GM21526 (cell line): Measurements from ENCODE around the gene RSPO3.
"Not testable (repeated sequence)": the region's sequence is repeated elsewhere in the genome, so short reads cannot be mapped to it uniquely, and the experiment has no call there.

Experiments
- ATAC-seq: cut with Tn5 transposase; IDR thresholded peaks from one replicate; pipeline ENCODE4 v1.9.1; 2021; ENCODE audit warnings: moderate library complexity; ENCODE audit not compliant: unreplicated experiment, low FRiP score

RSPO3 gene, protein sequence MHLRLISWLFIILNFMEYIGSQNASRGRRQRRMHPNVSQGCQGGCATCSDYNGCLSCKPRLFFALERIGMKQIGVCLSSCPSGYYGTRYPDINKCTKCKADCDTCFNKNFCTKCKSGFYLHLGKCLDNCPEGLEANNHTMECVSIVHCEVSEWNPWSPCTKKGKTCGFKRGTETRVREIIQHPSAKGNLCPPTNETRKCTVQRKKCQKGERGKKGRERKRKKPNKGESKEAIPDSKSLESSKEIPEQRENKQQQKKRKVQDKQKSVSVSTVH

DNA sequence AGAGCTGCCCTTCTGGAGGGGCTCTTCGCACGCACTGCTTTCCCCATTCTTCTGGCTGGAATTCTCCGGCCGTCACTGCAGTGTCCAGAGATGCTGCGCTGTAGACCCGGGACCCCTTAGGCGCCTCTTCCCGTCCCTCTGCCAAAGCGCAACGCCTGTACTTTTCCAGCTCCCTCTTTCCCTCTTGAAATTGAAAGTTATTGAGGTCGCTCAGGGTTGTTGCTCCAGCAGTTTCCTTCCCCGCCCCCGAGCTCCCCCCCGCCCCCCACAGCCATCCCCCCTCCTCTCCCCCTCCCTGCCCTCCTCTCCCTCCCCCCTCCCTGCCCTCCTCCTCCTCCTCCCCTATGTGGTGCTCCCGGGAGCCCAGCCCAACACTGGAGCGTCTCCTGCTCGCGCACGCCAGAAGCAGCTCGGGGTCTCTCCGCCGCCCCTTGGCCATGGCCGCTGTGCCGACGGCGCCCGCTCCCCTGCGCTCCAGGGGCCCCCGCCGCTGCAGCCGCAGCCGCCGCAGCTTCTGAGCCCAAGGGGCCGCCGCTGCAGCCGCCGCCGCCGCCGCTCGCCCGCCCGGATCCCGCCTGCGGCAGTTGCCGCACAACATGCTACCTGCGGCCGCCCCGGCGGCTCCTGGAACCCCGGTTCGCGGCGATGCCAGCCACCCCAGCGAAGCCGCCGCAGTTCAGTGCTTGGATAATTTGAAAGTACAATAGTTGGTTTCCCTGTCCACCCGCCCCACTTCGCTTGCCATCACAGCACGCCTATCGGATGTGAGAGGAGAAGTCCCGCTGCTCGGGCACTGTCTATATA is at the start of gene RSPO3:
Gene RSPO3, plus strand, starts transcription at position 374 of the 804 bp plus-strand sequence. CDS start 522 bp downstream, outside the sequence.
- peak; percentile 26 for ATAC-seq

DNA sequence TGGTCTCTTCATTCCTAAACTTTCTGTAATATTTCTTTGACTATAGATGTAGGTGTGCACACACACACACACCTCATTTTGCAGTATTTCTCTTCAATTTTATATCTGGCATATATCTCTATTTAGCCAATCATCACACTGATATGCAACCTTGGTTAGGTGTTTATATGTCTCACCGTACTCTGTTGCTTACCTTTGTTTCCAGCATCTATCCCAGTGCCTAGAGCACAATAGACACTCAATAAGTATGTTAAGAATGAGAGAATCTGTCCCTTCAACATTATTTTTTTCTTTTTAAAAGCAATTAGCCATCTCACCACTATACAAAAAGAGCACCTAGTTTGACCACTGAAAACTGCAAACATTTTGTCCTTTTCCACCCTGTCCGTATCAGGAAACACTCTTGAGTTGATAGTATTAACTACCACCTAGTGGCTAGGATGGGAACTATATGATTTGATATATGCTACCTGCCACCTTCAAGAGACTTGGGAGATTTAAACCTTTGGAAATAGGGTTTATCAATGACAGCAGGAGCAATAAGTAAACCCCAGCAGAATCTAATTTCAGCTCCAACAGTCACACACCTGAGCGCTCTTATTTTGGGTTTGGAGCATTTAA is 48.7 kb upstream of the RSPO3 start:
- ATAC-seq: peak; percentile 87

DNA sequence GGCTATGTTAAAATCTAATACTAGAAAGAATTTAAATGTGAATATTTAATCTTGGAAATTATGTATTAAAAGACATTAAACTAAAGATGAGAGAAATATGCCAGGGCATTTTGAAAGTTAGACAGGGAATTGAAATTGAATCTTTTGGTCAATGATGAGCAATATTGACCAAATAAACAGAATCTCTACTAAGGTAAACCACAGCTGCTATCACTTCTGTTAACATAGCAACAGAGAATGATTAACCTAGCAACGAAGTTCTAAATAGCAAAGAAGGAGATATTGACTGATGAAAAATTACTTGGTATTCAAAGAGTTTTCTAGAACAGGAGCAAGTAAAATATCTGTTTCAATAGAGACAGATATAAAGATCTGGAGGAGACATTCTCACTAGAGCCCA is 45.2 kb upstream of the RSPO3 start:
- no peak for ATAC-seq

DNA sequence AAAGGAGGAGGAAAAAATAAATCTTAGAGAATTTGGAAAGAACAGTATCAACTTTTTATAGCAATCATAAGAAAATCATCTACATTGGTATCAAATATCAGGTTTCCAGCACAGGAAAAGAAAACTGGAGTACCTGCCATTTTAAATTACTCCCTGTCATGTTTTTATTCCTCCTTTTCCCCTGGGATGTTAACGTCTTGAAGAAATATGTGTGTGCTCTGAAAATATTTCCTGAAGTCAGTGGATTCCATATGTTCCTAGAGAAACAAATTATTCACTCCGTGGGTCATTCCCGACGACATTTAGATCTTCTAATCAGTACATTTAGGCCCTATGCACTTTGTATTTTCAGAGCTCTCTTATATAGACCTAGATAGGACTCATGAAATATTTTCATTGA is 42.0 kb upstream of the RSPO3 start:
- no peak for ATAC-seq

DNA sequence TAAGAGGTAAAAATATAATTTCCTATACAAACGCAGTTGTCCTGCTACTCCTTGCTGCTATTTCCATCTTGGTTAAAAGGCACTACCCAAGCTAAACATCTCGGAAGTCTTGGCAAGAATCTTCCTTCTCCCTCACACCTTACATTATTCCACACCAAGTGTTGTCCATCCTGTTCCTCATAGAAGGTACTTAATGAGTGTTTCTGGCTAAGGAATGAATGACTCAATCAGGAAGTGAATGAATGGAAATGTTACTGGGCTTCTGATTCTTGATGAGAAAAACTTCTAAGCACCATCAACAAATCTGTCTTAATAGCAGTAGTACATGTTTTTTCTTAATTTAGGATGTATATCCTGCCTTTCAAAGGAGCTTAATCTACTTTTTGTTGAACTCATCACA is 40.6 kb upstream of the RSPO3 start:
- ATAC-seq: no peak

DNA sequence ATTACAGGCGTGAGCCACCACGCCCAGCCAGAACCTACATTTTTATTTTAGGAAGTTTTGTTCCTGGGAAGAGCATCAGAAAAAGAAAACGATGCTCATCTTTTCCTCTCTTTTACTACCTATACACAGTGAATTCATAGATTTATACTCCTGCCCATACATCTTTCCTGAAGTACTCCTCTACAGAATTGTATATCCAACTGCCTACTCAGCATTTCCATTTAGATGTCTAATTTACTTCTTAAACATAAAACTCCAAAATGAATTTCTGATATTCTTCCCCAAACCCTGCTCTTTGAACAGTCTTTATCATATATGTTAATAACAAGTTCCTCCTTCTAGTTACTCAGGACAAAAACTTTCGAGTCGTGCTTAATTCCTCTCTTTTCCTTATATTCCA is 39.8 kb upstream of the RSPO3 start:
- no peak for ATAC-seq

DNA sequence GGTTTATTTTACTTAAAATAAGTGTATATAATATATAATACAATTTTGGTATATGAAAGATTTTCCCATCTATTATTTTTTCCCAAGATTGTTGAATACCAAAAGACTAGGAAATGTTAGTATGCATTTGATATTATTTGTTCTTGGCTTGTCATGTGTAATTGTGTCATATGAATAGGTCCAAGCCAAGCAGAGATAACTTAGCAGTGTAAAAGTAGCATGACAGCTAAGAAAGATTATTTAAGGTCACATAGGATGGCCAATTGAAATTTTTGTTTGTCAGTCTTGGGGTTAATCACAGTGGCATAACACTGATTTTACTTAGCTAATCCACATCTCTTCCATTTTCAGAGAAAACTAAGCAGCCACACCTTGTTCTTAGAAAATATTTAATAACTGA is 38.8 kb upstream of the RSPO3 start:
- ATAC-seq: no peak

DNA sequence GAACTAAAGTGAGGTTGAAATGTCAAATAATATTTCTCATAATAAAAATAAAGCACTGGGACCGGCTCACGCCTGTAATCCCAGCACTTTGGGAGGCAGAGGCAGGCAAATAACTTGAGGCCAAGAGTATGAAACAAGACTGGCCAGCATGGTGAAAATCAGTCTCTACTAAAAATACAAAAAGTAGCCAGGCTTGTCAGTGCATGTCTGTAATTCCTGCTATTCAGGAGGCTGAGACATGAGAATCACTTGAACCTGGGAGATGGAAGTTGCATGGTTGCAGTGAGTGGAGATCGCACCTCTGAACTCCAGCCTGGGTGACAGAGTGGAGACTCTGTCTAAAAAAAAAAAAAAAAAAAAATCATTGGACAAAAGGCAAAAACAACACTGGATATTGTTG is 38.4 kb upstream of the RSPO3 start:
- no peak for ATAC-seq

DNA sequence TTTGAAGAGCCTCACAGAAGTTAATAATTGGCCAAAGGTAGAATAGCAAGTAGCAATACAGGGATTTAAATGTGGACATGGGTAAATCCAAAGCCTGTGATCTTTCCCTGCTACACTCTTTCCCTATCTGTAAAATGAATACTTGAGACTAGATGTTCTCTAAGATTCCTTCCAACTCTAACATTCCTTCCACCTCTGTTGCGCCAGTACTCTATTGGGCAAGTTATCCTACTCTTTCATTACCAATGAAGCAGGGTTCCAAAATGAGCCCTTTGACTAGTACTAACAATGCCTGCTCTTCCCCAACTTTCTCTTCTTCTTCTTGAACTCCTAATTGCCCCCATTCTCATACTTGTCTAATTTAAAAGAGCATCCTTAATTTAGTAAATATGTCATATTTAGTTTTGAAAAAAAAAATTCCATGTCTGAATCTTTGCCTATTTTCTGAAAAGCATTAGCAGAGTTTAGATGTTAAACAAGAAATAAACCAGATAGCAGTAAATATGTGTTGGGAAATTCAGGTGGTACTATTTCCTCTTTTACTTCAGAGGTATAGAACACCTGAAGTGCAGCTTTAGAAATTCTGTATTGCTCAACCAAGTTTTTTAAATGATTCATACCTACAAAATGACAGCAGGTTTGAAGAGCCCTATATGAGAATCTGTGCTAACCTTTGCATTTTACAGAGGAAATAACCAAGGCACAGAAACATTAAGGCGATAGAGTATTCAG is 35.1 kb upstream of the RSPO3 start:
- no peak for ATAC-seq

DNA sequence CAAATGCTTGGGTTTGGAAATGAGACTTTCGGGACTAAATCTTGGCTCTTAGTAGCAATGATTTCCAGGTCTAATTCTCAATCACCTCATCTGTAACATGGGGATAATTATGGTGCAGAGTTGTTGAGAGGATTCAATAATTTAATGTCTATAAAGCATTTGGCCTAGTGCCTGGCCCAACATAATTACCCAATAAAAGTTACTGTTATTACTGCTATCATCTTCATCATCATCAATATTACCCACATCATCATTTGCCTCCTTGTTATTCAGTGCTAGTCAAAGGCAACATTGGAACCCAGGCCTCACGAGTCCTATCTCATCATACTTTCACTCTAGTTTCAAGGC is 34.5 kb upstream of the RSPO3 start:
- no peak for ATAC-seq

DNA sequence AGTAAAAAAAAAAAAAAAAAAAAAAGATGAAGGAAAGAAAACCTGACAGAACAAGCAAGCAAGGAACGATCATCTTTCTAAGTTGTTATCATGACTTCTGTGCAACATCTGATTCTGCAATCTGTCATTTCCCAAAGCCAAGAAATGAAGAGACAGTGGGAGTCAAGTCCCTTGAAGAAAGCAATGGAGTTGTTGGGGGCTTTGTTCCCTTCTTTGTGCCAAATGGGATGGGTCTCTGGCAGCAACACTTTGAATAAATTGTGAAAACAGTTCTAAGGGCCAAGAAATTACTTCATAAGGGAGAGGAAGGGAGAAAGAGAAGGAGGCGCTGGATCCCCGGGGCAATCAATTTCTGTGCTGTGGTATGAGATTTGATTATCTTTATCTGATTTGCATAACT is 33.3 kb upstream of the RSPO3 start:
- no peak for ATAC-seq

DNA sequence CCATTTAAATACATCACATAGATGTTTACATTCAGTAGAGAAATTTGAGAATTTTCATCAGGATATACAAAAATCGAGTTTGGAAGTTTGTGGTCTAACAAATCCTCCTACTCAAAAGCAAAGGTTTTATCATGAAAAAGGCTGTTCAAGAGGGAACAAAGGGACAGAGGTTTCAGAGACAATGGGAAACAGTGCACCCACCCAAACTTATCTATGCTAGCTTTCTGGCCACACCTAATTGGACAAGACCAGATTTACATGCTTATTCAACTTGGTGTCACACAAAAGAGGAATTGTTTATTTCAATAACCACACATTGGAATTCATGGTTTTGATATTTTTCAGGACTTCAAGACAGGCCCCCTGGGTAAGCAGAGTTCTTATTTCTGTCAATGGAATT is 28.4 kb upstream of the RSPO3 start:
- ATAC-seq: no peak

DNA sequence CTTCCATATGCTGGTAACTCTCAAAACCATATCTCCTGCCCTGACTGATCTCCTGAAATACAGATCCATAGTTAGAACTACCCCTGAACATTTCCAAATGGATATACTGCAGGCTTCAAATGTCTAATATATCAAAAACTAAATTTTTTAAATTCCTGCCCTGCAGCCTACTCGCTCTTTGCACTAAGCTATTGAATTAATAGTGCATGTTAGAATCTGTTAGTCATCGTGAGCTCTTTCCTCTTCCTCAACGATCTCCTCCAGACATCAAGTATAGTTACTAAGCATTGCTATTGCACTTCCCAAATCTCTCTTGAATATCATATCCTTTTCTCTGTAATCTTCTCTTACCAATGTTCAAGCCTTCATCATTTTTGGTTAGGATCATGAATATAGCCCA is 26.0 kb upstream of the RSPO3 start:
- no peak for ATAC-seq

DNA sequence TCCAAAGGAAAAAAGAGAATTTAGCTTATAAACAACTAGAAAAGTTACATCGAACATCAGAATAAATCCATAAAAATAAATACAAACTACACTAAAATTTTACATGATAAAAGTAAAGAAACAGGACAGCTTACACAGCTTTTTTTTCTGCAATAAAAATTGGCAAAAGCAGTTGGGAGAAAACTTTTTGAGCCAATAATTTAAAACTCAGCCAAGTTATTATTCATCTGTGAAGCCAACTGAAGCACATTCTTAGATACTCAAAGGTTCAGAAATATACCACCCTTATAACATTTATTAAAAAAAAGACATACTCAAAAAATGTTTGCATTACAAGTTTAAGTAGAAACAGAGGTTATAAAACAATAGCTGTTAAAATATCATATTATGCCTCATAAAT is 23.7 kb upstream of the RSPO3 start:
- ATAC-seq: no peak

DNA sequence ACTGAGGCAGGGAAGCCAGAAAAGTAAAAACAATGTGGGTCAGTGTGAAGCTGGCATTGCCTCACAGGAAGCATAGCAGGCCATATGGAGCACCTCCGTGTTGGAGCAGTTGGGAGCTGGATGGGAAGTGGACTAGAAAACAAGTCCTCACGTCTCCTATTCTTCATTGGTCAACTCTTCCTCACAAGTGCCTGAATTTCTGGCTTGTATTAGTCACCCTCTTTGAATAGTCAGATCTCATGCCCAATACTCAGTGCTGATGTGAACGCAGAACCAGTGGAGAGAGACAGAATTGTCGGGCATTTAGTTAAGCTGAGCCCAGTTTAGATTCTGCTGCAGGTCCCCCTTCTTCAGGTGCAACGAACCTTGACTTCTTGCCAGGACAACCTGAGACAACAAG is 22.3 kb upstream of the RSPO3 start:
- no peak for ATAC-seq

DNA sequence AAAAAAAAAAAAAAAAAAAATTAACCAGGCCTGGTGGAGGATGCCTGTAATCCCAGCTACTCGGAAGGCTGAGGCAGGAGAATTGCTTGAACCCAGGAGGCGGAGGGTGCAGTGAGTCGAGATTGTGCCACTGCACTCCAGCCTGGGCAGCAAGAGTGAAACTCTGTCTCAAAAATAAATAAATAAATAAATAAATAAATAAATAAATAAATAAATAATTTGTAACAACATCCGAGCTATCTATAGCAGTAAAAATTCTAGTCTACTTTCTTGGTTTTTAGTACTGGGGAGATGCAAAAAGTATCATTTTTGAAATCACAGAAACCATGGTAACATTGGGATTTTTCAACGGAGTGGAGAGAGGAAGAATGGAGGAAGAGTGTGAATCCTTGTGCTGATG is 21.0 kb upstream of the RSPO3 start:
- not testable (repeated sequence) for ATAC-seq

DNA sequence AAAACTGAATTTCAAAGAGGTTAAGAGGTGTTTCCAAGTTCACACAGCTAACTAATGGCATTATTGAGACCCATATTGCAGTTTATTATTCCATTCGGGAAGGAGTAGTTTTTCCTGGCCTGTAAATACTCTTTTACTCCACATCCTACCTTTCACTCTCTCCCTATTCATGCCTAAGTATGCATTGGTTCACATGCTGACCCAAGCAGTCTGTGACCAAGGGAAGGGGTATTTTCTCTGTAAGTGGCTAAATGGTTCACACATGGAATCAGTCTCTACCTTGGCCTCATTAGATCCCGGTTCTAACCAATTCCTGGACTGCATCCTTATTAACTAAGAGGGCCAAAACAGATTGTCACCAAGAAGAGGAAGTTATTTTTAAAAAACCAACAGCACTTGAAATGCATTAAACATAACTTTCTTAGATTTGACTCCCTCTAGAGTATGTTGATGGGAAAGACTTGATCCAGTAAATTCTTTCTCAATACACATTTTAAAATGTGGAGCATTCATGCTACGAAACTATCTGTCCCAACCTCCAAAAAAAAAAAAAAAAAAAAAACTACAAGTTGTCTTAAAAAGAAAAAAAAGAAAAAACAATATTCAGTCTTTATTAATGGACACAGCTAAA is 17.8 kb upstream of the RSPO3 start:
- ATAC-seq: no peak

DNA sequence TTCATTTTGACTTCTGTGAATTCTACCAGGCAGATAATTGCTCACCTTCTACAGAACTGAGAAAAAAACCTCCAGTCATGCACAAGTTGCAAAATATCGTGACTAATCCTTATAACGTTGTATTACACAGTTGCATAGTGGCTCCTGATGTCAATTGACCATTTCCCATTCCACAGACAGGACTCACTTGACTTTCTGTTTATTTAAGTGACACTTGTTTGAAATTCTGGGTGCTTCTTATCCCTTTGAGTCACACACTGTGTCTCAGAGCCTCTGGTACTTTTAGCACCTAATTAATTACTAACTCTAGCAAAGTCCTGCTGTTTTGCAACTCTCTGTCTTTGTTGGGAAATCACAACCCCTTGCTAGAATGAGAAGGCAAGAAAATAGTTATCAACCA is 16.2 kb upstream of the RSPO3 start:
- ATAC-seq: no peak

DNA sequence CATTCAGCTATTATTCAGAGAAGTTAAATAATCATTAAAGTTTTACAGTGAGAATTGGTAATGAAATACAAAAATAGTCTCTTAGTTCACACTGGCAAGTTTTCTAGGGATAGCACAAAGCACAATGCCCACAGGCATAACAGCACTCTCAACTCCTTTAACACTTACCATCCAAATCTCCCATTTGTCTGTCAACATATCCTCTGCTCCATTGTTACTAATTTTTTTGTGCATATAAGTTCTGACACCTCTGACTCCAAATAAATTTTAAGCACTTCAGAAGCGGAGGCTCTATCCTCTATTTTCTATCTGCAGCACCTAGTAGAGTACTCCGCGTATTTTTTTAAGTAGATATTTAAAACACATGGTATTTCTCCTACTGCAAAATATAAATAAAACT is 15.6 kb upstream of the RSPO3 start:
- ATAC-seq: no peak

DNA sequence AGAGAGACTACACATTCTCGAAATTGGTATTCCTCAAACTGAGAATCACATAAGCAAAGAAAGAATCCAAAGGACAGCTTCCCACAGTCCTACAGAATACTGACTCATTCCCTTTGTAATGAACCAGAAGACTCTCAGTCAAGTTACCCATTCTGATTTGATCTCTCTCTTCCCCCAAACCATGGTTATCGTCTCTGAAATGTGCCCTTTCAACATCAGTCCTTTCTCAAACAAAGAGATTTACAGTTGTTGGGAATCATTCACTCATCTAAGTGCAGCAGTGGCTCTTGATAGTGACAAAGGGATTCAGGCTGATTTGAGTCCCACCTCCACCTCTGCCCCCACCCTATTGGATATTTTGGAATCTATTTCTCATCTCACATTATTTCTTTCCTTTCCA is 15.0 kb upstream of the RSPO3 start:
- no peak for ATAC-seq

DNA sequence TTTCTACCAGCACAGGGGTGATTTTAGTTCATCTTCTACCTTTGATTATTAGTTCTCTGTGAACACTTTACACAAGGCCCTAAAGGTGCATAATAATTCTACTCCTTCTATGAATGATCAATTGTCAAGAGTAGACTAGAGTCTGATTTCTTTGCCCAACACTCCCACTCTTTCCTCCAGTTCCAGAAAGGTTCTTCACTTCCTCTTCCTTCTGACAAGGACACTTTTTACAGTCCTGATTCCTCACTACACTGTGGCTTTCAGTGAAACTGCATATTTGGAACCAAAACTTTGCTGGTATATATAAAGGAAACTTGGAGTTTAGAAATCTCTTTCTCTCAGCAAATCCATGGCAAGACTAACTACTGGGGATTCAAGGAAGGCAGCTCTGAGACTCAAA is 10.6 kb upstream of the RSPO3 start:
- no peak for ATAC-seq
